GM19099 (cell line): ENCODE results near the gene GRIN2B.

Source experiments
- POLR2A ChIP-seq: IDR thresholded peaks from 3 replicates; pipeline ENCODE4 v1.6.1; 2011; ENCODE audit warnings: low read depth; ENCODE audit not compliant: insufficient read length; ENCODE audit errors: extremely low read depth

The GRIN2B gene

DNA sequence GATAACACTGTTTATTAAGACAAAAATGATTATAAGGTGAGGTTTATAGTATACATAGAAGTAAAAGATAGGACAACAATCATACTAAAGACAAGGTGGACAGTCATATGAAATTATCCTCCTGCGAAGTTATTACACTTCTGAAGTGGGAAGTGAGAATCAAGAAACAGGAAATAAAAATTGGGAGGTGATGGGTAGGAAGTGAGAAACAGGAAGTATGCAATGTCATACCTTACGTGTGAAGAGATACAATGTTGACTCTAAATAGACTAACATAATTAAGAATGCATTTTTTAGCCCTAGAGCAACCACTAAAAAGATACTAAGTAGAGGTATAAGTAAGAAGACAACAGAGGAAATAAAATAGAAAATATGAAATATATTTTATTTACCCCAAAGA lies 43.7 kb downstream of the GRIN2B start:
- no peak for TF ChIP-seq POLR2A

DNA sequence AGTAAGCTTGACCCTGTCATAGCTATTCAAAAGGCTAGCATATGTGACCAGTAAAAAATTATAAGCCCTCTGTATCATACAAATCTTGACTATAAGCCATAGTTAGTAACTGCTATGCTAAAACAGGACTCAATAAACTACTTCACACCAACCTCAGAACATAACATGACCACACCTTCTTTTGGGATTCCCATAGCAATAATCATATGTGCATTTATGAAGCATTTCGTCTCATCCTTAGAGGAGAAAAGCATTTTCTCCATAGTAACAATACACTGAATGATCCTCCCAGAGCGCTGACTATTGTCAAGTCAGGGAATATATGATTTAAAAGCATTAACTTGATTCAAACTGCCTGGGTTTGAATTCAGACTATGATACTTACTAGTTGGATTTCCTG lies 46.2 kb downstream of the GRIN2B start:
- no peak for TF ChIP-seq POLR2A
